Activated T-helper 1 cell treated with anti-CD3 and anti-CD28 coated beads, Interleukin-12 subunit alpha, Interleukin-12 subunit beta, Interleukin-2, Interleukin-4 antibody, amounts not matched to agents 30 ng/mL and 10 ng/mL and 1 ng/mL, durations not matched to agents 14 hours and 24 hours and 36 hours (primary cell): ENCODE data around the gene KCNIP2. TPM values are rescaled to one million over a fixed set of nuclear protein-coding genes. Genes with fewer than 3 reads are reported as not detected.
"Not testable (repeated sequence)": the region's sequence is repeated elsewhere in the genome, so short reads cannot be mapped to it uniquely, and the experiment has no call there.

ENCODE experiments used
- DNase-seq: peaks from one replicate; pipeline ENCODE4 v3.0.0; 2021; ENCODE audit warnings: low spot score
- H3K27ac Mint-ChIP-seq: one replicate; pipeline ENCODE4 v1.8.0; 2021; ENCODE audit warnings: mild to moderate bottlenecking, mixed read lengths
- H3K27me3 Mint-ChIP-seq: one replicate; pipeline ENCODE4 v1.8.0; 2022; ENCODE audit warnings: mild to moderate bottlenecking, moderate library complexity, mixed read lengths; ENCODE audit not compliant: insufficient read depth
- H3K36me3 Mint-ChIP-seq: one replicate; pipeline ENCODE4 v1.8.0; 2021; ENCODE audit warnings: low read depth, mixed read lengths
- H3K4me1 Mint-ChIP-seq: one replicate; pipeline ENCODE4 v1.8.0; 2021; ENCODE audit warnings: low read depth, mixed read lengths
- H3K4me3 Mint-ChIP-seq: one replicate; pipeline ENCODE4 v1.8.0; 2021; ENCODE audit warnings: mild to moderate bottlenecking, moderate library complexity, mixed read lengths
- H3K9me3 Mint-ChIP-seq: one replicate; pipeline ENCODE4 v1.8.0; 2021; ENCODE audit warnings: mixed read lengths
- intact Hi-C: fragments of 100-400 bp; cut with micrococcal nuclease; formaldehyde crosslinking; loops from one replicate; pipeline ENCODE4 v1.15.1; 2024
- total RNA-seq: library from RNA; stranded (reverse); gene quantifications from 2 replicates; pipeline ENCODE4 v1.2.3, GENCODE V29; 2022

Gene KCNIP2
- total RNA-seq, 1 donor from 2014 or later = 2.5 TPM

- intact Hi-C loops = loop anchor here (5.0 to 10.0 kb wide), 4 partner anchors 114 to 904 kb away; partner anchors contain the start of genes BTRC, NFKB2 and SLF2
- Mint-ChIP-seq H3K27ac (peak overlapping the region; percentile 100), H3K4me3 (peak overlapping the region; percentile 100), H3K4me1 (peaks cover 60% of the 10 kb centered on the region), H3K36me3 (peaks cover 35% of the 10 kb centered on the region), H3K27me3 (peaks cover 3% of the 10 kb centered on the region), H3K9me3 (no peaks in the 10 kb centered on the region)
- no peak for DNase-seq
These were observed 27.2 kb downstream of the KCNIP2 start for GRCh38 chr10:101816376-101816775.

DNA sequence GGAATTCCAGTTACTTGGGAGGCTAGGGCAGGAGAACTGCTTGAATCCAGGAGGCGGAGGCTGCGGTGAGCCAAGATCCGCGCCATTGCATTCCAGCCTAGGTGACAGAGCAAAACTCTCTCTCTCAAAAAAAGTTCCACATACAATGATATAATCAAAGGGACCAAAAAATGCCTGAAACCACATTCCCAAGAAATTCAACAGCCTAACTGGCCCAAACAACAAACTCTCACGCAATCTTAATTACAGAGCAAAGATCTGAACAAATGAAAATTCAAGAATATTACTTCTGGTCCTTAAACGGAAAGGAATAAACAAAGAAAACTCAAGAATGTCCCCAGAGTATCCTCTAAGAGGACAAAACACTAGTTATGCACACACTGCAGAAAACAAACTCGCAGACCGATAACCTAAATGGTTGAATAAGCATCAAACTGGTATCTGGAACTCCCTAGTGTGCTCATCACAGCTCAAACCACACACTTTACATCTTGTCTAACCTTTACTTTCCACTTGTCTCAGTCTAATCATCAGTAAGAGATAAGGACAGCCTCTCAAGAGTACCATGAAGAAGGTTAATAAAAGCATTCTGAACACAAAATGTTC lies 29.0 kb downstream of the KCNIP2 start:
- peak overlapping the region; percentile 100 for H3K4me3 Mint-ChIP-seq

DNA sequence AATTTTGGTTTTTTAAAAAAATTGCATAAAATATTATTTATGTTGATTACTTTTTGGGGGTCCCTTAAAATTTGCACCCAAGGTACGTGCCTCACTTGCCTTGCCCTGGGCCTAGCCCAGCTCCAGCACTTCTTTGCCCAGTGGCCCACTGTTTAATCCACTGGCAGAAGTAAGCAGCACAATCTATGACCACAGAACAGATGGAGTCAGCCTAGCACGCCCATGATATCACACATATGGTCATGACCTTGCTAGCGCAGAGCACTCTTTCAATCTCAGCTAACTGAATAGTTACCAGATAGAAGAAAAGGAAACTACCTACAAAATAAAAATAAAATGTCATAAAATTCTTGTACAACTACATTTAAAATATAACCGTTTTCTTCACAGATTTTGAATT lies 31.0 kb downstream of the KCNIP2 start:
- DNase-seq = no peak
- H3K9me3 Mint-ChIP-seq = no peaks in the 10 kb centered on the region
- no peak overlapping the region for H3K27ac Mint-ChIP-seq
- intact Hi-C loops = loop anchor here (10.0 kb wide), 2 partner anchors 458 to 582 kb away; partner anchors contain the start of genes BTRC and NFKB2
- peaks cover 48% of the 10 kb centered on the region for H3K4me1 Mint-ChIP-seq
- no peaks in the 10 kb centered on the region for H3K27me3 Mint-ChIP-seq
- peaks cover 45% of the 10 kb centered on the region for H3K36me3 Mint-ChIP-seq
- H3K4me3 Mint-ChIP-seq = no peak overlapping the region

More for the DNA sequence above, 29.0 kb downstream of the KCNIP2 start:
- intact Hi-C loops = loop anchor here (5.0 to 10.0 kb wide), 4 partner anchors 112 to 902 kb away; partner anchors contain the start of genes BTRC, NFKB2 and SLF2
- Mint-ChIP-seq H3K9me3 (no peaks in the 10 kb centered on the region), H3K4me1 (peaks cover 56% of the 10 kb centered on the region), H3K27me3 (peaks cover 3% of the 10 kb centered on the region), H3K36me3 (peaks cover 41% of the 10 kb centered on the region), H3K27ac (peak overlapping the region; percentile 91)
- DNase-seq = no peak

DNA sequence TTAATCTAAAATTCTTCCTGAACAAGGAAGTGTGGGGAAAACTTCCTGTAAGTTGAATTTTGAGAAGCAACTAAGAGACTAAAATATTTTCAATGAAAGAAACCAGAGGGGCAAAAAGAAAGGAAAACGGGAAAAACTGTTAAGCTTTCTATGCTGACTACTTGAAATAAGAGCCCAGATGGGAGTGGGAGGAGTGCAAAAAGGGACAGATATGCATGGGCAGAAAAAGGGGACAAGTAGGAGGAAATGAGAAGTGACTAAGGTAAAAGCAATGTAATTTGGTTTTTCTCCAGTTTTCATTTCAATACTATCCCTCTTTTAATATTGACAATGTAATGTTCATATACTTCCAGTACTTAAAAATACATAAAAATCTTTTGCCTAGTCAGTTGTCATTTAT lies 36.4 kb downstream of the KCNIP2 start:
- Mint-ChIP-seq H3K27me3 (no peaks in the 10 kb centered on the region), H3K27ac (no peak overlapping the region), H3K9me3 (no peaks in the 10 kb centered on the region), H3K4me3 (no peak overlapping the region), H3K36me3 (peaks cover 40% of the 10 kb centered on the region), H3K4me1 (peaks cover 10% of the 10 kb centered on the region)
- intact Hi-C loops = no loop called here
- DNase-seq = no peak

DNA sequence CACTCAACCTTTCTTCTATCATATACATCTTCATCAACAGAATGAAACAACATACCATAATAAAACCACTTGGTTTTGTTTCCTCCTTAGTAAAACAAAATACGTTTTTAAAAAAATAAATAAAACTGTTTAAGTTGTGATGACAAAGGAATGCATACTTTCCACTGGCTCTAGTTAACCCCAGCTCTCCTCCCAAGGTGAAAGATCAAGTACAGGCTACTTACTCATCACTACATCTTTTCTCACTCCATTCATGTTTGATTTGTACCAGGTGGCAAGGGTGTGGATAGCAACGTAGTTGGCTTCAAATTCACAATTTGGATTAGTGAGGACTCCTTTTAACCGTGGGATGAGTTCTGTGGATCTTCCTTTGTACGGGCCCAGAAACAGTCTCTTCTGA lies 40.1 kb downstream of the KCNIP2 start:
- no peak overlapping the region for H3K4me3 Mint-ChIP-seq
- DNase-seq = no peak
- H3K4me1 Mint-ChIP-seq = peaks cover 23% of the 10 kb centered on the region
- H3K9me3 Mint-ChIP-seq = no peaks in the 10 kb centered on the region
- H3K36me3 Mint-ChIP-seq = peaks cover 46% of the 10 kb centered on the region
- no peaks in the 10 kb centered on the region for H3K27me3 Mint-ChIP-seq
- intact Hi-C loops = no loop called here
- no peak overlapping the region for H3K27ac Mint-ChIP-seq

- peaks cover 12% of the 10 kb centered on the region for H3K4me1 Mint-ChIP-seq
- H3K27ac Mint-ChIP-seq = no peak overlapping the region
- H3K9me3 Mint-ChIP-seq = no peaks in the 10 kb centered on the region
- peaks cover 58% of the 10 kb centered on the region for H3K36me3 Mint-ChIP-seq
- no peak for DNase-seq
- no peaks in the 10 kb centered on the region for H3K27me3 Mint-ChIP-seq
- H3K4me3 Mint-ChIP-seq = no peak overlapping the region
- intact Hi-C loops = loop anchor here (2.0 kb wide), 1 partner anchor 13 kb away; no protein-coding TSS in a partner anchor
These were observed 46.1 kb downstream of the KCNIP2 start for GRCh38 chr10:101797403-101798059.

GRCh38 chr10:101793526-101793925 lies 50.1 kb downstream of the KCNIP2 start:
- no peaks in the 10 kb centered on the region for H3K27me3 Mint-ChIP-seq
- no peaks in the 10 kb centered on the region for H3K9me3 Mint-ChIP-seq
- H3K27ac Mint-ChIP-seq = no peak overlapping the region
- H3K36me3 Mint-ChIP-seq = peaks cover 45% of the 10 kb centered on the region
- H3K4me3 Mint-ChIP-seq = no peak overlapping the region
- no peak for DNase-seq
- intact Hi-C loops = no loop called here
- no peaks in the 10 kb centered on the region for H3K4me1 Mint-ChIP-seq

DNA sequence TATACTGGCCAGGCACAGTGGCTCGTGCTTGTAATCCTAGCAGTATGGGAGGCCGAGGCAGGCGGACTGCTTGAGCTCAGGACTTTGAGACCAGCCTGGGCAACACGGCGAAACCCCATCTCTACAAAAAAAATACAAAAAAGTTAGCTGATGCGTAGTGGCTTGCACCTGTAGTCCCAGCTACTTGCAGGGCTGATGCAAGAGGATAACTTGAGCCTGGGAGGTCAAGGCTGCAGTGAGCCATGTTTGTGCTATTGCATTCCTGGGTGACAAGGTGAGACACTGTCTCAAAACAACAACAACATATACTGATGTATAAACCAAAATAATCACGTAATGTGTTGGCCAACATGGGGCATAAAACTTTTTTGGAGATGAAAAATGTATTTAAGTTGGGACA lies 53.9 kb downstream of the KCNIP2 start:
- no peaks in the 10 kb centered on the region for H3K27me3 Mint-ChIP-seq
- H3K9me3 Mint-ChIP-seq = no peaks in the 10 kb centered on the region
- DNase-seq = no peak
- peak overlapping the region; percentile 12 for H3K27ac Mint-ChIP-seq
- intact Hi-C loops = loop anchor here (10.0 kb wide), 1 partner anchor 725 kb away; the partner anchor contains the start of gene KAZALD1
- H3K4me1 Mint-ChIP-seq = peaks cover 7% of the 10 kb centered on the region
- peaks cover 34% of the 10 kb centered on the region for H3K36me3 Mint-ChIP-seq
- no peak overlapping the region for H3K4me3 Mint-ChIP-seq

GRCh38 chr10:101789231-101789630 lies 54.4 kb downstream of the KCNIP2 start:
- not testable (repeated sequence) for H3K4me3 Mint-ChIP-seq, H3K9me3 Mint-ChIP-seq, DNase-seq, H3K27me3 Mint-ChIP-seq
- peaks cover 11% of the 10 kb centered on the region for H3K4me1 Mint-ChIP-seq
- H3K27ac Mint-ChIP-seq = peak overlapping the region; percentile 12
- peaks cover 32% of the 10 kb centered on the region for H3K36me3 Mint-ChIP-seq
- intact Hi-C loops = loop anchor here (10.0 kb wide), 1 partner anchor 724 kb away; the partner anchor contains the start of gene KAZALD1

- no peak overlapping the region for H3K4me3 Mint-ChIP-seq
These were observed 57.8 kb downstream of the KCNIP2 start for GRCh38 chr10:101785801-101786200.

DNA sequence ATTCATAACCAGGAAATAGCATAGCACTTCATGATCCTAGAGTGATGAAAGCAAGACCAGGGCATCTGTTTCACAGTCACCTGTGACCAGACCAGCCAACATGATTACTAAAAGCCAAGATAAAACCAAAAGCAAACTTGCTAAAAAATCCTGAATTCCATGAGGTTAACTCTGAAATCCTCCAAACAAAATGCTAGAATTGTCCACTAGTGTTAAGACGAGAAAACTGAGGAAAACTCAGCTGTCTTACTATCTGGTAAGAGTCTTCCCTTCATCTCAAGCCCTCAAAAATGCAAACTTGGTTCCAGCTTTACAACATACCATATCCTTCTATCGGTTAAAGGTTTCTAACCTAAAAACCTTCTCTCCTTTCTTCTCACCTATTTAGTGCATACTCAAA lies 59.0 kb downstream of the KCNIP2 start:
- Mint-ChIP-seq H3K36me3 (peaks cover 31% of the 10 kb centered on the region), H3K27me3 (no peaks in the 10 kb centered on the region), H3K4me1 (peaks cover 50% of the 10 kb centered on the region), H3K4me3 (peak overlapping the region; percentile 100), H3K9me3 (no peaks in the 10 kb centered on the region), H3K27ac (peak overlapping the region; percentile 99)
- intact Hi-C loops = loop anchor here (2.0 to 10.0 kb wide), 4 partner anchors 280 to 787 kb away; partner anchors contain the start of genes BTRC, HPS6, KAZALD1 and LZTS2
- DNase-seq = no peak

More at GRCh38 chr10:101785801-101786200, 57.8 kb downstream of the KCNIP2 start:
- no peak for DNase-seq
- H3K4me1 Mint-ChIP-seq = peaks cover 41% of the 10 kb centered on the region
- no peaks in the 10 kb centered on the region for H3K27me3 Mint-ChIP-seq
- peaks cover 32% of the 10 kb centered on the region for H3K36me3 Mint-ChIP-seq
- no peaks in the 10 kb centered on the region for H3K9me3 Mint-ChIP-seq
- intact Hi-C loops = loop anchor here (2.0 to 10.0 kb wide), 2 partner anchors 279 to 721 kb away; partner anchors contain the start of genes HPS6 and KAZALD1
- no peak overlapping the region for H3K27ac Mint-ChIP-seq

GRCh38 chr10:101783736-101784118 lies 59.9 kb downstream of the KCNIP2 start:
- DNase-seq = no peak
- Mint-ChIP-seq H3K4me1 (peaks cover 57% of the 10 kb centered on the region), H3K4me3 (peak overlapping the region; percentile 100), H3K9me3 (no peaks in the 10 kb centered on the region), H3K27me3 (peaks cover 4% of the 10 kb centered on the region), H3K36me3 (peaks cover 32% of the 10 kb centered on the region), H3K27ac (peak overlapping the region; percentile 99)
- intact Hi-C loops = loop anchor here (1.0 to 10.0 kb wide), 7 partner anchors 35 to 786 kb away; partner anchors contain the start of genes BTRC, DPCD, HPS6 and KAZALD1
